Measurements from ENCODE around the gene BABAM2.

The BABAM2 gene

GRCh38 chr2:28239207-28239606 is 348.7 kb downstream of the BABAM2 start:
- TF ChIP-seq CTCF (IDR thresholded peaks at IDR 0.05; ENCODE audit: low read depth, low read length), result no peak
- DNase-seq (ENCODE audit: extremely low read depth, low read depth), result no peak

DNA sequence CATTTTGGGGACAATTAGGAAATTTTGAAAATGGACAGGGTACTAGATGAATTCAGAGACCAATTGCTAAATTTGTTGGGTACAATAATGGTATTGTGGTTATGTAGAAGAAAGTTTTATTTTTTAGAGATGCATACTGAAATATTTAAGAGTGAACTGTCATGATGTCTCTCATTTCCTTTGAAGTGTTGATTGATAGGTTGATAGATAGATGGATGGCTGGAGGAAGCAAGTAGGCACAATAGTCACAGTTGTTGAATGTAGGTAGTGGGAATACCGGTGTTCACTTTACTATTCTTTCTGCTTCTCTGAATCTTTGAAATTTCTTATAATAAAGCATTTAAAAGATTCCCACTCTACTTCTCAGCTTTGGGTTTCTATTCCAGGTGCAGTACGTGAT is 350.4 kb downstream of the BABAM2 start:
- DNase-seq (ENCODE audit: extremely low read depth, low read depth), result no peak
- TF ChIP-seq CTCF (IDR thresholded peaks at IDR 0.05; ENCODE audit: low read depth, low read length), result no peak

DNA sequence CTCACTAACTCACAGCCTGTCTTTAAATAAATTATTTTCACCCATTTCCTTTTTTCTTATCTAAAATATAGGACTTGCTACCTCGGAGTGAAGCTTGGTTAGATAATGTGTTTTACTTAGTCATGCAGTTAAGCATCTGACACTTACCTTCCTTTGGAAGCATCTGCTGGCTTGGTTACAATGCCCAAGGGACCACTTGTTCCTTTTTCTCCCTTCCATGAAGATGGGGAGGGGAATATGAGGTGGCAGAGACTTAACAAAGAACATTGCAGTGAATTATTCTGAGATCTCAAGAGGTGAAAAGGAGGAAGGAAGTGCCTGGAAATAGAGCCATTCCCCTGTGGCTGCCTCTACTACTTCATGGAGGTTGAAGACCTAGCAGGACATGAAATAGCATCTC is 356.8 kb downstream of the BABAM2 start:
- DNase-seq (ENCODE audit: extremely low read depth, low read depth), result no peak
- TF ChIP-seq CTCF (IDR thresholded peaks at IDR 0.05; ENCODE audit: low read depth, low read length), result no peak

GRCh38 chr2:28247734-28248133 is 357.2 kb downstream of the BABAM2 start:
- TF ChIP-seq CTCF (IDR thresholded peaks at IDR 0.05; ENCODE audit: low read depth, low read length), result no peak
- DNase-seq (ENCODE audit: extremely low read depth, low read depth), result no peak

DNA sequence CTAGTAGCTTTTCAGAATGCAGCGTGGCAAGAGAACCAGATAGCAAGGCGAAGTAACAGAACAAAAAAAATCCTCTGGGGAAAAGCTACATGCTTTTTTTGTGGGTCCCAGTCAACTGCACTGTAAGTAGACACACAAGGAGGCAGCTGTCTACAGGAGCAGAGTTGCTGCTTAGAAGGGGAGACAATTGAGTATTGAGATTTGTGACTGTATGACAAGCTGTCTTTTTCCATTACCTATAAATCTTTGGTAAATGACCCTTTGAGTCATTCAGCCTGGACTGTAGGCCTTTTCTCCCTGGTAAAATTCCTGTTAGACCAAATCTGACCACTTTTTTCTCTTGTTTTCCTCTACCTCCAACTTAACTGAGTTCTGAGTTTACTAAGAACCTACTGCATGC is 358.0 kb downstream of the BABAM2 start:
- no peak for DNase-seq (ENCODE audit: extremely low read depth, low read depth)
- no peak for TF ChIP-seq CTCF (IDR thresholded peaks at IDR 0.05; ENCODE audit: low read depth, low read length)

GRCh38 chr2:28250006-28250405 is 359.5 kb downstream of the BABAM2 start:
- peak; percentile 54 for DNase-seq (ENCODE audit: extremely low read depth, low read depth)
- TF ChIP-seq CTCF (IDR thresholded peaks at IDR 0.05; ENCODE audit: low read depth, low read length), result no peak

GRCh38 chr2:28251337-28251736 is 360.8 kb downstream of the BABAM2 start:
- no peak for TF ChIP-seq CTCF (IDR thresholded peaks at IDR 0.05; ENCODE audit: low read depth, low read length)
- DNase-seq (ENCODE audit: extremely low read depth, low read depth), result no peak
